H1 (cell line): ENCODE data around the gene SLC26A11. TPM values are rescaled to one million over a fixed set of nuclear protein-coding genes. Genes with fewer than 3 reads are reported as not detected.

Experiments
- CTCF ChIA-PET: fragments of 300-600 bp; sonication (Branson Sonifier 250); formaldehyde crosslinking; loops from one replicate; lab custom pipeline; 2021; ENCODE audit not compliant: partially characterized antibody; lab: Charles Lee
- POLR2A ChIA-PET: fragments of 300-600 bp; sonication (Branson Sonifier 250); formaldehyde crosslinking; loops from one replicate; lab custom pipeline; 2021; ENCODE audit warnings: inconsistent platforms; ENCODE audit not compliant: partially characterized antibody; lab: Charles Lee
- DNase-seq, 2 experiments: peaks; one replicate each; pipeline versions ENCODE4 v3.0.0 to v3.0.0-alpha.2; 2010 to 2022; ENCODE audit warnings: low spot score in 2 of 2, low read depth in 1 of 2, mixed read lengths in 1 of 2
- FAIRE-seq: peaks from 2 replicates; lab custom pipeline; 2011; peaks lifted over from hg19 to GRCh38; lab: Jason Lieb, UNC
- H2AFZ ChIP-seq: 2 replicates; pipeline ENCODE4 v1.8.1; 2012; ENCODE audit warnings: low read length, inconsistent platforms
- H2AK5ac ChIP-seq: 2 replicates; pipeline ENCODE4 v1.6.1; 2013; ENCODE audit warnings: low read depth, low read length
- H2BK120ac ChIP-seq: replicated peaks from 2 replicates; pipeline ENCODE3; 2013; ENCODE audit warnings: low read depth, low read length, inconsistent platforms
- H2BK12ac ChIP-seq: 2 replicates; pipeline ENCODE4 v1.6.1; 2013; ENCODE audit warnings: low read depth, low read length
- H2BK15ac ChIP-seq: 2 replicates; pipeline ENCODE4 v1.6.1; 2013; ENCODE audit warnings: low read length
- H2BK20ac ChIP-seq: 2 replicates; pipeline ENCODE4 v1.6.1; 2013; ENCODE audit warnings: low read length
- H2BK5ac ChIP-seq: 2 replicates; pipeline ENCODE4 v1.6.1; 2013; ENCODE audit warnings: low read depth, low read length
- H3K14ac ChIP-seq: 2 replicates; pipeline ENCODE4 v1.6.1; 2013; ENCODE audit warnings: inconsistent platforms; ENCODE audit not compliant: insufficient read length
- H3K18ac ChIP-seq: 2 replicates; pipeline ENCODE4 v1.6.1; 2013; ENCODE audit warnings: low read length; ENCODE audit errors: extremely low read depth
- H3K23ac ChIP-seq: 2 replicates; pipeline ENCODE4 v1.6.1; 2013; ENCODE audit warnings: inconsistent platforms; ENCODE audit not compliant: insufficient read length
- H3K23me2 ChIP-seq: 2 replicates; pipeline ENCODE4 v1.6.1; 2013; ENCODE audit warnings: low read depth, low read length
- H3K27ac ChIP-seq: 2 replicates; pipeline ENCODE4 v1.6.1; 2011; ENCODE audit warnings: low read depth, low read length, inconsistent platforms
- H3K27me3 ChIP-seq, 4 experiments: replicated peaks in 1 of 4; 1 replicate in 1 of 4; 2 replicates in 3 of 4; pipeline versions ENCODE4 v1.6.1 to v1.8.1; 2011 to 2013; ENCODE audit warnings: low read length in 3 of 4, mild to moderate bottlenecking in 3 of 4, inconsistent platforms in 2 of 4, mixed read lengths in 2 of 4, moderate library complexity in 1 of 4; ENCODE audit not compliant: control insufficient read depth in 3 of 4, insufficient read depth in 3 of 4; ENCODE audit errors: extremely low read depth in 1 of 4
- H3K36me3 ChIP-seq, 4 experiments: 2 replicates each; pipeline versions ENCODE4 v1.6.1 to v1.8.1; 2011 to 2013; ENCODE audit warnings: mild to moderate bottlenecking in 4 of 4, low read length in 3 of 4, moderate library complexity in 2 of 4, control low read depth in 1 of 4, inconsistent platforms in 1 of 4; ENCODE audit not compliant: insufficient read depth in 4 of 4, control insufficient read depth in 2 of 4
- H3K4ac ChIP-seq: replicated peaks from 2 replicates; pipeline ENCODE3; 2013; ENCODE audit warnings: low read length, low read depth, mixed read lengths, inconsistent platforms; ENCODE audit not compliant: insufficient read length
- H3K4me1 ChIP-seq, 4 experiments: replicated peaks in 1 of 4; 1 replicate in 1 of 4; 2 replicates in 3 of 4; pipeline versions ENCODE4 v1.6.1 to v1.8.1; 2011 to 2013; ENCODE audit warnings: low read length in 3 of 4, inconsistent platforms in 2 of 4, mixed read lengths in 1 of 4; ENCODE audit not compliant: insufficient read depth in 4 of 4, control insufficient read depth in 3 of 4
- H3K4me2 ChIP-seq, 2 experiments: 2 replicates each; pipeline versions ENCODE4 v1.6.1 to v1.8.1; 2011 to 2013; ENCODE audit warnings: low read depth in 2 of 2, low read length in 2 of 2, control low read depth in 1 of 2, inconsistent platforms in 1 of 2, mild to moderate bottlenecking in 1 of 2; ENCODE audit not compliant: insufficient read depth in 1 of 2
- H3K4me3 ChIP-seq, 4 experiments: fragments of 200-600, 300-600 bp in 1 of 4; sonication (generic), shearing (Covaris generic), sonication (Bioruptor Twin) in 1 of 4; 2 replicates each; pipeline versions ENCODE4 v1.5.1 to v1.8.1; 2011 to 2016; ENCODE audit warnings: low read length in 4 of 4, low read depth in 3 of 4, control low read depth in 2 of 4, inconsistent platforms in 2 of 4, mild to moderate bottlenecking in 2 of 4, mixed read lengths in 1 of 4, moderate library complexity in 1 of 4; ENCODE audit not compliant: insufficient read depth in 2 of 4; ENCODE audit errors: extremely low read depth in 1 of 4
- H3K56ac ChIP-seq: replicated peaks from 2 replicates; pipeline ENCODE3; 2013; ENCODE audit warnings: low read depth, mild to moderate bottlenecking, mixed read lengths, low read length, inconsistent platforms; ENCODE audit not compliant: insufficient read length
- H3K79me1 ChIP-seq: 2 replicates; pipeline ENCODE4 v1.6.1; 2013; ENCODE audit warnings: low read depth, low read length, control low read depth
- H3K79me2 ChIP-seq, 2 experiments: 2 replicates each; pipeline versions ENCODE4 v1.6.1 to v1.8.1; 2012 to 2013; ENCODE audit warnings: low read length in 2 of 2, mild to moderate bottlenecking in 2 of 2, inconsistent platforms in 1 of 2; ENCODE audit not compliant: insufficient read depth in 2 of 2, control insufficient read depth in 1 of 2
- H3K9ac ChIP-seq, 4 experiments: replicated peaks in 1 of 4; 1 replicate in 1 of 4; 2 replicates in 3 of 4; pipeline versions ENCODE4 v1.6.1 to v1.8.1; 2011 to 2013; ENCODE audit warnings: low read depth in 3 of 4, low read length in 3 of 4, control low read depth in 2 of 4, mild to moderate bottlenecking in 2 of 4, moderate library complexity in 2 of 4, inconsistent platforms in 1 of 4; ENCODE audit errors: extremely low read depth in 1 of 4
- H3K9me3 ChIP-seq, 2 experiments: 2 replicates each; pipeline versions ENCODE4 v1.6.1 to v1.8.1; 2012 to 2013; ENCODE audit warnings: mild to moderate bottlenecking in 2 of 2, moderate library complexity in 2 of 2, control low read depth in 1 of 2, inconsistent platforms in 1 of 2, low read depth in 1 of 2, low read length in 1 of 2, mixed read lengths in 1 of 2; ENCODE audit not compliant: insufficient read depth in 2 of 2
- H4K20me1 ChIP-seq, 2 experiments: replicated peaks in 1 of 2; 2 replicates each; pipeline versions ENCODE3 to v1.8.1; 2011 to 2013; ENCODE audit warnings: inconsistent platforms in 2 of 2, low read length in 2 of 2, mild to moderate bottlenecking in 1 of 2; ENCODE audit not compliant: insufficient read depth in 2 of 2, control insufficient read depth in 1 of 2
- H4K5ac ChIP-seq: 2 replicates; pipeline ENCODE4 v1.6.1; 2013; ENCODE audit warnings: low read length, low read depth, mixed read lengths, inconsistent platforms; ENCODE audit not compliant: insufficient read length
- H4K8ac ChIP-seq: 2 replicates; pipeline ENCODE4 v1.8.0; 2013; ENCODE audit warnings: mild to moderate bottlenecking, moderate library complexity, low read length, inconsistent platforms; ENCODE audit not compliant: insufficient read depth; ENCODE audit errors: extremely low read depth
- H4K91ac ChIP-seq: replicated peaks from 2 replicates; pipeline ENCODE3; 2013; ENCODE audit warnings: low read length, mixed read lengths, inconsistent platforms; ENCODE audit not compliant: insufficient read length
- ASH2L ChIP-seq: fragments of 200-600, 300-600 bp; sonication (generic); IDR thresholded peaks from one replicate; pipeline ENCODE4 v1.7.1; 2017; ENCODE audit warnings: low read length
- POLR2A ChIP-seq, 2 experiments: IDR thresholded peaks; 1 replicate in 1 of 2; 2 replicates in 1 of 2; pipeline ENCODE4 v1.6.1; 2011; ENCODE audit warnings: low read depth in 2 of 2, low read length in 2 of 2, mild to moderate bottlenecking in 2 of 2; ENCODE audit errors: control extremely low read depth in 1 of 2
- RBBP5 ChIP-seq: IDR thresholded peaks from 2 replicates; pipeline ENCODE4 v1.7.1; 2012; ENCODE audit warnings: low read depth, mild to moderate bottlenecking, inconsistent platforms, low read length, moderate library complexity, borderline replicate concordance
- SIN3A ChIP-seq, 2 experiments: IDR thresholded peaks in 1 of 2; conservative IDR thresholded peaks in 1 of 2; 2 replicates each; pipeline ENCODE4 v1.6.1; 2011 to 2012; ENCODE audit warnings: low read length in 2 of 2, improper control_type of control experiment in 1 of 2, low read depth in 1 of 2, mild to moderate bottlenecking in 1 of 2
- WGBS, 2 experiments: shearing (Covaris generic) in 1 of 2; methylation state at CpG; one replicate each; pipeline versions ENCODE4 v1.1.6 to v1.1.7; 2013 to 2015; ENCODE audit warnings: low lambda C conversion rate in 2 of 2, mixed read lengths in 2 of 2, inconsistent platforms in 1 of 2, low coverage in 1 of 2, missing lambda C conversion rate in 1 of 2; ENCODE audit not compliant: insufficient replicate concordance in 2 of 2, insufficient coverage in 1 of 2, insufficient read length in 1 of 2; ENCODE audit errors: extremely low coverage in 1 of 2, missing lambda C conversion rate in 1 of 2; 5-methylcytosine and 5-hydroxymethylcytosine counted together
- polyA plus RNA-seq, 7 experiments: library from polyadenylated mRNA; depleted of rRNA in 3 of 7; stranded (reverse) in 5 of 7; unstranded in 2 of 7; fragments of >200 nt in 5 of 7; fragments of 200-250 nt in 2 of 7; gene quantifications; 1 replicate in 5 of 7; 2 replicates in 1 of 7; 4 replicates in 1 of 7; pipeline versions ENCODE4 v1.2.1 to v1.2.3, GENCODE V29; 2011 to 2013; ENCODE audit warnings: missing spikeins in 2 of 7, mixed read lengths in 2 of 7
- total RNA-seq: library from RNA; stranded (reverse); fragmentation: NEBNext Ultra II Directional; extraction: Animal tissue kit (Norgen Biotek cat#: 25700); gene quantifications from 2 replicates; pipeline ENCODE4 v1.2.1, GENCODE V29; 2021
- TF ChIP-seq, protein P1 (sequence below): IDR thresholded peaks from 2 replicates; pipeline ENCODE4 v1.6.1; 2011; ENCODE audit warnings: low read depth, mild to moderate bottlenecking, low read length; ENCODE audit not compliant: insufficient read depth

Gene SLC26A11
- total and polyA plus RNA-seq, 2 of the 8 experiments (the other 6 are each of a cell fraction or from before 2014, with no cell fraction given): 15.5 to 25.9 TPM

DNA sequence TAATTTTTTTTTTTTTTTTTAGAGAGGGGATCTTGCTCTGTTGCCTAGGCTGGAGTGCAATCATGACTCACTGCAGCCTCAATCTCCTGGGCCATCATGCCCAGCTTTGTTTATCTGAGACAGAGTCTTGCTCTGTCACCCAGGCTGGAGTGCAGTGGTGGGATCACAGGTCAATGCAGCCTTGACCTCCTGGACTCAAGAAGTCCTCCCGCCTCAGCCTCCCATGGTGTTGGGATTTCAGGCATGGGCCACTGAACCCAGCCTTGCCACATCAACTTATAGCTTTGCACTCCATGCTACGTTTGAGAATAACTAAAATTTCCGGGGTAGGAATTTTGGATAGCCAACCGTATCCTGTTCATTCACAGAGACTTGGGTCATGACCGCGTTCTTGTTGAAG is 71.0 kb downstream of the SLC26A11 start:
- no peak overlapping the region for H3K4me3 ChIP-seq
- 95% methylated on average over 6 of the region's 6 CpGs; no CpG with 5 or more reads in 1 of the 2 experiments for WGBS, 2 experiments
- no peak overlapping the region for H2AK5ac ChIP-seq
- H3K9me3 ChIP-seq: no peaks in the 10 kb centered on the region
- H3K18ac ChIP-seq: no peak overlapping the region
- H3K4me1 ChIP-seq: no peaks in the 10 kb centered on the region
- CTCF ChIA-PET: interaction anchor here (0.6 to 1.9 kb wide), 6 partner anchors 20 to 99 kb away, joined by 3 to 7 read pairs (median 4); no protein-coding TSS in a partner anchor
- H3K23me2 ChIP-seq: no peaks in the 10 kb centered on the region
- no peak overlapping the region for H2BK120ac ChIP-seq
- H3K79me1 ChIP-seq: no peaks in the 10 kb centered on the region
- no peaks in the 10 kb centered on the region; a peak in 1 of 7 replicates for H3K27me3 ChIP-seq
- peaks cover 11 to 51% (median 34%) of the 10 kb centered on the region in 4 experiments; a peak in 7 of 8 replicates for H3K36me3 ChIP-seq
- H4K5ac ChIP-seq: no peak overlapping the region
- H4K20me1 ChIP-seq: peaks cover 0 to 8% of the 10 kb centered on the region in 2 experiments
- POLR2A ChIA-PET: interaction anchor here (0.8 kb wide), 1 partner anchor 9 kb away, joined by 3 read pairs; no protein-coding TSS in a partner anchor
- H3K4me2 ChIP-seq: no peak overlapping the region
- no peak for FAIRE-seq
- TF ChIP-seq RBBP5 (no peak), ASH2L (no peak), POLR2A (IDR thresholded peaks at IDR 0.05; ENCODE audit: control extremely low read depth in 1 of 2, low read depth in 2 of 2, low read length in 2 of 2) (no peak), SIN3A (conservative IDR thresholded peaks at IDR 0.05 in 1 of 2, IDR thresholded peaks at IDR 0.05 in 1 of 2; ENCODE audit: low read depth in 1 of 2, low read length in 2 of 2) (no peak)
- TF ChIP-seq, protein P1, sequence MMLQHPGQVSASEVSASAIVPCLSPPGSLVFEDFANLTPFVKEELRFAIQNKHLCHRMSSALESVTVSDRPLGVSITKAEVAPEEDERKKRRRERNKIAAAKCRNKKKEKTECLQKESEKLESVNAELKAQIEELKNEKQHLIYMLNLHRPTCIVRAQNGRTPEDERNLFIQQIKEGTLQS: no peak
- no peak for DNase-seq
- H4K91ac ChIP-seq: no peak overlapping the region
- no peak overlapping the region for H2BK15ac ChIP-seq
- no peak overlapping the region for H2AFZ ChIP-seq
- no peak overlapping the region for H3K56ac ChIP-seq
- no peak overlapping the region for H3K14ac ChIP-seq
- H4K8ac ChIP-seq: no peak overlapping the region
- no peak overlapping the region for H2BK20ac ChIP-seq
- H3K4ac ChIP-seq: no peak overlapping the region
- no peak overlapping the region for H3K27ac ChIP-seq
- H3K79me2 ChIP-seq: no peaks in the 10 kb centered on the region
- no peak overlapping the region for H3K23ac ChIP-seq
- H3K9ac ChIP-seq: no peak overlapping the region
- no peak overlapping the region for H2BK5ac ChIP-seq
- no peak overlapping the region for H2BK12ac ChIP-seq
